Epithelial cell of proximal tubule (primary cell): ENCODE measurements around the gene ZNF426. TPM values are rescaled to one million over a fixed set of nuclear protein-coding genes. Genes with fewer than 3 reads are reported as not detected.

Experiments used
- DNase-seq: peaks from one replicate; pipeline ENCODE4 v3.0.0-alpha.2; 2011; ENCODE audit warnings: low read depth
- H3K4me3 ChIP-seq: 2 replicates; pipeline ENCODE4 v1.5.1; 2011; ENCODE audit warnings: low read depth, mild to moderate bottlenecking, low read length
- CTCF ChIP-seq: conservative IDR thresholded peaks from 2 replicates; pipeline ENCODE4 v1.5.1; 2012; ENCODE audit warnings: low read depth, mild to moderate bottlenecking, low read length
- total RNA-seq: library from RNA; depleted of rRNA; stranded (reverse); fragments of >200 nt; gene quantifications from 2 replicates; pipeline ENCODE4 v1.2.3, GENCODE V29; 2015

ZNF426 gene
- total RNA-seq, 1 donor from 2014 or later = 14.8 TPM

- no peak for DNase-seq
- no peak for TF ChIP-seq CTCF
- H3K4me3 ChIP-seq = no peak overlapping the region
Observed at GRCh38 chr19:9487016-9487415, 51.4 kb downstream of the ZNF426 start.

- TF ChIP-seq CTCF = no peak
- no peak overlapping the region for H3K4me3 ChIP-seq
- DNase-seq = no peak
Observed at GRCh38 chr19:9485140-9485539, 53.3 kb downstream of the ZNF426 start.

GRCh38 chr19:9474975-9475374 is 63.5 kb downstream of the ZNF426 start:
- no peak overlapping the region for H3K4me3 ChIP-seq
- DNase-seq = no peak
- TF ChIP-seq CTCF = no peak

Other genes starting within 250 kb of the ZNF426 start
- 3.4 and 3.7 TPM in 2 replicates for gene ZNF699, start 228.8 kb downstream of the ZNF426 start, total RNA-seq
- gene ZNF559, start 214.5 kb downstream of the ZNF426 start, total RNA-seq = 5.2 and 7.3 TPM in 2 replicates
- gene ZNF177, start 175.6 kb downstream of the ZNF426 start, total RNA-seq = 0.92 and 1.2 TPM in 2 replicates
- gene ZNF266, start 103.1 kb downstream of the ZNF426 start, total RNA-seq = 5.6 and 9.1 TPM in 2 replicates
- 0.92 and 2.5 TPM in 2 replicates for gene ZNF560, start 40.0 kb downstream of the ZNF426 start, total RNA-seq
- gene ZNF121, start 45.9 kb upstream of the ZNF426 start, total RNA-seq = 23.8 and 24.1 TPM in 2 replicates
- gene ZNF561, start 82.6 kb upstream of the ZNF426 start, total RNA-seq = 8.9 and 17.1 TPM in 2 replicates
- gene ZNF562, start 136.5 kb upstream of the ZNF426 start, total RNA-seq = 9.0 and 21.0 TPM in 2 replicates
- gene ZNF846, start 230.1 kb upstream of the ZNF426 start, total RNA-seq = 3.8 and 7.7 TPM in 2 replicates